Measurements from ENCODE around the gene ABCA13. TPM values are rescaled to one million over a fixed set of nuclear protein-coding genes. Genes with fewer than 3 reads are reported as not detected.

The ABCA13 gene
- total RNA-seq, 1 donor from 2014 or later = not detected

DNA sequence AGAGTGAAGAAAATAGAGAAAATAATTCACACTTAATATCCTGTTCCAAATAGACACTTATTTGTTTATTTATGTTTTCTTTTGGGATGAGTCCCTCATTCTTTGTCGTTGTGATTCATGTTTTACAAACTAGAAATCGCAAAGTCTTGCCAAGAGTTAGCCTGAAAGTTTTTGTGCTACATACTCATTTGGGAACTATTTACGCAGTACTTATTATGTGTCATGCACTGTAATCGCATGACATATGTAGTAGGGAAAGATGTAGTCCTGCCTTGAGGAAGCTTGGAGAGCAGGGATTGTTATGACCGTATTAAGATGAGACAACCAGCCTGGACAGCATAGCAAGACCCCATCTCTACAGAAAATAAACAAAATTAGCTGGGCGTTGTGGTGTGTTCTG lies 189.3 kb downstream of the ABCA13 start:
- no peak for DNase-seq (ENCODE audit: low read depth in 2 of 2)

- no peak for DNase-seq (ENCODE audit: low read depth in 2 of 2)
Measured at GRCh38 chr7:48363174-48363573, 191.9 kb downstream of the ABCA13 start.

DNA sequence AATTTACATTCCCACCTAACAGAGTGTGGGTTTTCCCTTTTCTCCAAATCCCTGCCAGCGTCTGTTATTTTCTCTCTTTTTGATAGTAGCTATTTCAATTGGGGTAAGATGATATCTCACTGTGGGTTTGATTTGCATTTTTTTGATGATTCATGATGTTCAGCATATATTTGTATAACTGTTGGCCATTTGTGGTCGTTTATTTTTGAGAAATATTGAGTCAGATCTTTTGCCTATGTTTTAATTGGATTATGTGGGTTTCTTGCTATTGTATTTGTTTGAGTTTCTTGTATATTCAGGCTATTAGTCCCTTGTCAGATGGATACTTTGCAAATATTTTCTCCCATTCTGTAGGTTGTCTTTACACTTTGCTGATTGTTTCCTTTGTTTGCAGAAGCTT lies 193.8 kb downstream of the ABCA13 start:
- DNase-seq (ENCODE audit: low read depth in 2 of 2) = no peak

- no peak for DNase-seq (ENCODE audit: low read depth in 2 of 2)
Measured at GRCh38 chr7:48366096-48366495, 194.8 kb downstream of the ABCA13 start.

- DNase-seq (ENCODE audit: low read depth in 2 of 2) = no peak
Measured at GRCh38 chr7:48376263-48376662, 205.0 kb downstream of the ABCA13 start.

DNA sequence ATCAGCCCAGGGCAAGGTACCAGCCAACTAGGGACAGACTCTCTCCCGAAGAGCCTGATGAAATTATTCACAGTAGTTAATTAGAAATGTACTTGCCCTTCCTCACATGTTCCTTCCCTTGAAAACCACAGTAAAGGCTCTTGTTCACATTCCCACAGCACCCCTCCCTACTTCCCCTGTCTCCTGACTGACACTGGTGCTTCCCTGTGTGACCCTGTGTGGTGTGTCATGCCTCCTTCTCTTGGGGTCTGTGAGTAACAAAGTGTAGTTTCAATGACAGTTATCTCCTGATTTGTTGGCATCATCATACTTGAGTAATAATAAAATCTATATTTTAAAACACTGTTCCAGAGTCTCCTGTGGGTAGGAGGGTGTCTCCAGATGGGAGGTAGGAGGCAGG lies 209.7 kb downstream of the ABCA13 start:
- no peak for DNase-seq (ENCODE audit: low read depth in 2 of 2)

DNA sequence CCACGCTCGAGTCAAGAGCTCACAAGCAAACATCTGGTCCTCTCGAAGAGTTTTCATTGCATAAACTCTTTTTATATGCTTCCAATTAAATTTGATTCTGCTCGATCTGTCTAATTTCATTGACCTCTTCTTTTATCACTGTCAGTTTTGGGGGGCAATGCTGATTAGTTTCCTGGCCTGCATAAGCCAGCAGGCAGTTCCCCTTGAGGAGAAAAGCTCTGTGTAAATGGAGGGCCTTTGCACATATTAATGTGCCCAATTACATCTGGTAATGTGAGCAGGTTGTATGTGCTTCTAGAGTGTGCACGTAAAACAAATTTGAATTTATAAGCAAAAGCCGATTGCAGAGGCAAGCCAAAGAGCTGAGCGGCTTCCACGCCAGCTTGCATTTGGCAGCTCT lies 210.3 kb downstream of the ABCA13 start:
- DNase-seq (ENCODE audit: low read depth in 2 of 2) = no peak

GRCh38 chr7:48384180-48384752 lies 213.0 kb downstream of the ABCA13 start:
- DNase-seq (ENCODE audit: low read depth in 2 of 2) = no peak

DNA sequence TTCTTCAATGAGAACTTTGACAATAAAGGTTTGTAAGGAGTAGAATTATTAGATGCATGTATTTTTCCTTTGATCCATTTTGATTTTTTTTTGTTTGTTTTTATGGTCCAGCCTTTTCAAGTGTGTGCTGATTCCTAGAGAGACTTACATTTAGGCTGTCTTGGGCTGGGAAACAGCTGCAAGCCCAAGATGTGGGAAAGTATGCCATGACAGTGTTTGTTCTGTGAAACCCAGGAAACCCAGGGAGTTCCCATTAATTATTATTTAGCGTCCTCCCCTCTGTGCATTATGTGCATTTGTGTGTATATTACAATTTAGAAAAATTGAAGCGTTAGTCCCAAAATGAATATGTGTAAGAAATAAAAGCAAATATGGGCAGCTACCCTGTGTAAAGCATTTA lies 216.7 kb downstream of the ABCA13 start:
- DNase-seq (ENCODE audit: low read depth in 2 of 2) = no peak

GRCh38 chr7:48388911-48389310 lies 217.7 kb downstream of the ABCA13 start:
- no peak for DNase-seq (ENCODE audit: low read depth in 2 of 2)

- DNase-seq (ENCODE audit: low read depth in 2 of 2) = no peak
Measured at GRCh38 chr7:48389977-48390376, 218.7 kb downstream of the ABCA13 start.

GRCh38 chr7:48390388-48391327 lies 219.4 kb downstream of the ABCA13 start:
- no peak for DNase-seq (ENCODE audit: low read depth in 2 of 2)

DNA sequence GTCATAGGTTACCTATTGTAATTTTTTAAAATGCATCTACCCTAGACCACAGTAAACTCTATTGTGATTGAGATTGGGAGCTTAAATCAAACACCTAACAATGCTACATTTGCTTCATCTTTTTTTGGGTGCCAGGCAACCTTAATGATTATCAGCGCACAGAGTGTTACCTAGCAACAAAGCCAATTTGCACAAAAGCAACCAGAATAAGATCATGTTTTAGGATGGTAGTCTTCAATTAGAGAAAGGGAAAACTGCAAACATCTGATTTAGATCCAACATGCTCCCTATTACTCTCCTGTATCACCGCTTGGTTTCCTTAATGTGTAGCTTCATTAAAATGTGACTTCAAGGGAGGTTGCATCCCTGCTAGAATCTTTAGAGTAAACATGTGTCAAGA lies 226.9 kb downstream of the ABCA13 start:
- DNase-seq (ENCODE audit: low read depth in 2 of 2) = no peak

GRCh38 chr7:48402721-48403120 lies 231.5 kb downstream of the ABCA13 start:
- DNase-seq (ENCODE audit: low read depth in 2 of 2) = no peak

DNA sequence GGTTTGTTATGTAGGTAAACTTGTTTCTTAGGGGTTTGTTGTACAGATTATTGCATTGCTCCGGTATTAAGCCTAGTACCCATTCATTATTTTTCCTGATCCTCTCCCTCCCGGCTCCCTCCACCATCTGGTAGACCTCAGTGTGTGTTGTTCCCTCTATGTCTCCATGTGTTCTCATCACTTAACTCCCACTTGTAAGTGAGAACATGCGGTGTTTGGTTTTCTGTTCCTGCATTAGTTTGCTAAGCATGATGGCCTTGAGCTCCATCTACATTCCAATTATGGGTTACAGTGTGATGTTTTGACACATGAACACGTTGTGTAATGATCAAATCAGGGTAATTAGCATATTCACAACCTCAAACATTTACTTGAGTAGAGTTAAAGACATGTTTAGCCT lies 237.5 kb downstream of the ABCA13 start:
- no peak for DNase-seq (ENCODE audit: low read depth in 2 of 2)

DNA sequence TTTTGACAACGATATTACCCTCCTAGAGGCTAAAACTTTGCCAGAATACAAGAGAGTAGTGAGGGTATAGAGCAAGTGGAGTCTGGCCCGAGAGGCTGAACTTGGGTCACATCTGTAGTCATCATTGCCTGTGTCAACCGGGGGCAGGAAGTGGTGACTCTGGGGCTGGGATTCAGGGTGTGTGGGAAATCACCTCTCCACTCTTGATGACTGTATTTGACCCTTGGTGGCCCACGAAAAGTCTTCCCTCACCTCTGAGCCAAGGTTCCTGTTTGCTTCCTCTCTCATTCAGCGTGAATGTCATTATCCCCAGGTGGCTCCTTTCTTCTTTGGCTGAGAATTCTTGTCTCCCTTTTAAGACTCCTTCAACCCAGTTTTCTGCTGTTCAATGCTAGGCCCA lies 240.4 kb downstream of the ABCA13 start:
- DNase-seq (ENCODE audit: low read depth in 2 of 2) = no peak

DNA sequence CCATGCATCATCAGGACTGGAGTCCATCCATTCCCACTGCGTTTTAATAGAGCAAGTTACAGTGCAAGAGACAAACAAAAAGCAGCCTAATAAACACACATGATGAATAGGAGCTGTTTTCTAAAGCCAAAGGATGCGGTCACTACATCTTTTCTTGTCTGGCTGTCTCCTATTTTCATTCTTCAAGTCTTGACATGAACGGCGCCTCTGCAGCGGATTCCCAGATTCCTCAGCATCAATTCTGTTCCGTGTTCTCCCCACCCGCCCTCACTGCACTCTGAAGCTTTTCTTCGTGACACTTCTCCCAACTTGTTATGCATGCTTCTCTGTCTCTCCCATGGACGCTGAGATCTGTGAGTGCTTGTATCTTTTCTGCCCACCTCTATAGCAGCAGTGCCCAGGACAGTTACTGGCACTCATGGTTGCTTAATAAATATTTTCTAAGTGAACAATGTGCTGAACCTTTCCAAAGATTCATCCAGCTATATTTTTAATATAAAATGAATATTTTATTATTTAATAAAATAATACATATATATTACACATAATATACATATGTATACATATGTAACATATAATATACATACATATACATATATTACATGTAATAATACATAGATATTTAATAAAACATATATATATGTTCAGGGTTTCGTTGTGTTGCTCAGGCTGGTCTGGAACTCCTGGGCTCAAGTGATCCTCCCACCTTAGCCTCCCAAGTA lies 242.9 kb downstream of the ABCA13 start:
- DNase-seq (ENCODE audit: low read depth in 2 of 2) = no peak

- no peak for DNase-seq (ENCODE audit: low read depth in 2 of 2)
Measured at GRCh38 chr7:48416327-48416908, 245.2 kb downstream of the ABCA13 start.

DNA sequence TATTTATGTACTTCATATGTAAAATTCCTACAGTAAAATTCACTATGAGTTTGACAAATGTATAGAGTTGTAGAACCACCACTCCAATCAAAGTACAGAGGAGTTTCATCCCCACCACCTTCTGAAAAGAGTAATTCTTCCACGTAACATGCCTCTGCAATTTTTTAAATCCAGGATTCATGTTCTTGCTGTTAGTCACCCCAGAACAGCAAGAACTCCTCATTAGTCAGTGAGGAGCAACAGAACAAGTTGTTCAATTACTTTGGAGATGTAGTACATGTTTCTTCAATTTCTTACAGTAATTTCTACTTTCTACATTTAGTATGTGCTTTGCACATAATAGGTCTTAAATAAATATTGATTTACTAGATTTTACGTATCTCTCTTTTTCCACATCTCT lies 248.1 kb downstream of the ABCA13 start:
- no peak for DNase-seq (ENCODE audit: low read depth in 2 of 2)

- DNase-seq (ENCODE audit: low read depth in 2 of 2) = no peak
Measured at GRCh38 chr7:48420206-48420605, 248.9 kb downstream of the ABCA13 start.

DNA sequence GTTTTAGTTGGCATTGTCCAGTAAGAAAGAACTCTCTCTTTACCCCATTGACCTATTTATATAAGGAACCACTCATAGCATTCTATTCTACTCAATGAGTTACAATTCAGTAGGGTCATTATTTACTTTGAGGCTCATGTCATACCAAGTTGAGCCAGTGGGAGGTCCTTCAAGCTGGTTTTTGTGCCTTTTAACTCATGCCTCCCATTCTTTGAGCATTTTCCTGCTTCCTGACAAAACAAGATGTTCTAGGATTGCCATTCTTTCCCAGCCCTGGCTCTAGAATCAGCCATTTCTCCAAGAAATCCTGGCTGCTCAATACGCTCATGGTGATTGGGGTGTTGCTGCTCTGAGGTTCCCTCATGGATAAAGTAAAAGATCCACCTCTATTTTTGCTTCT lies 250.1 kb downstream of the ABCA13 start:
- DNase-seq (ENCODE audit: low read depth in 2 of 2) = no peak

DNA sequence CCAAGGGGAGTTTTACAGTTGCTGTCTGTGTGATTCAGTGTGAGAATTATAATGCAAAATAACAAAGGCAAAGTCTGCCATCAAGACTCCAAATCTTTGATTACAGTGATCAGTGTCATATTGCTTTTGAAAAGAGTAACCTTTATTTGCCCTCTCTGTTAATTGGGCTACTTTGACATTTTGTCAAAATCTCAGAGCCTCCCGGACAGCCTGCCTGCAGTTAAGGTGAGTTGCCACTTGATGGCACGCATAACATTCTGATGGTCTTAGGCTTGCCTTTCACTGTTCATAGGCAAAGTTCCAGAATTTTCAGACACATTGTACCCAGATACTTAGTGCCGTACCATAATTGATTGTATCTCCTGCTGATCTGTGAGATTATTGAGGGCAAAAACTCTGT lies 253.5 kb downstream of the ABCA13 start:
- no peak for DNase-seq (ENCODE audit: low read depth in 2 of 2)

Data from lung microvascular endothelial cell (primary cell).